Hematopoietic multipotent progenitor cell treated with erythropoietin and hydrocortisone succinate and interleukin-3 and kit ligand, for 4 days (in vitro differentiated cells): ENCODE results near the gene TTPAL.

Source experiments
- DNase-seq: peaks from one replicate; pipeline ENCODE4 v3.0.0-alpha.2; 2015

Gene TTPAL

GRCh38 chr20:44500221-44500620, 24.5 kb downstream of the TTPAL start:
- DNase-seq = no peak

DNA sequence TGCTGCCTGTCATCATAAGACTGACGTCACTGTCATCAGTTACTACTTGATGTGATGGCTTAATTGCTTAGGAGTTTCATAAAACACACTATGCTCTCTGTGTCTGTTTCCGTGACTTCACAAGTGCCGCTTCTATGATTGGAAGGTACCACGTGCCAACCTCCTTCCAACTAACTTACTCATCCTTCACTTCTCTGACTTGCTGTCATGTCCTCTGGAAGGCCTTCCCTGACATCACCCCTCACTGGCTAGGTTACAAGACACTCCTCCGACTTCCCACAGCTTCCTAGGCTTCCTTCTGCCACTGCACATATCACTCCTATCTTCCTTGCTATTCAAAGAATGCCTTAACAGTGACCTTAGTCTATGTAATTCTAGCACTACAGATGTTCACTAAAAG, 25.8 kb downstream of the TTPAL start:
- DNase-seq = no peak

DNA sequence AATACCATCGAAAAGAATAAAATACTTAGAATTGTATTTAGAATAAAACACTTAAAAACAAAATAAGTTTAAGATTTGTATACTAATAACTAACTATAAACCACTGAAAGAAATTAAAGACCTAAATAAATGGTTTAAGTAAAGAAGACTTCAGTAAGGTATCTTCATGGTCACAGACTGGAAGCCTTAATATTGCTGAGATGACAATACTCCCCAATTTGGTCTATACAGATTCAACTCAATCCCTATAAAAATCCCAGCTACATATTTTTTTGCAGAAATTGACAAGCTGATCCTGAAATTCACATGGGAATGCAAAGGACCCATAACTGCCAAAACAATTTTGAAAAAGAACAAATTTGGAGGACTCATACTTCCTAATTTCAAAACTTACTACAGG, 27.3 kb downstream of the TTPAL start:
- DNase-seq = no peak

DNA sequence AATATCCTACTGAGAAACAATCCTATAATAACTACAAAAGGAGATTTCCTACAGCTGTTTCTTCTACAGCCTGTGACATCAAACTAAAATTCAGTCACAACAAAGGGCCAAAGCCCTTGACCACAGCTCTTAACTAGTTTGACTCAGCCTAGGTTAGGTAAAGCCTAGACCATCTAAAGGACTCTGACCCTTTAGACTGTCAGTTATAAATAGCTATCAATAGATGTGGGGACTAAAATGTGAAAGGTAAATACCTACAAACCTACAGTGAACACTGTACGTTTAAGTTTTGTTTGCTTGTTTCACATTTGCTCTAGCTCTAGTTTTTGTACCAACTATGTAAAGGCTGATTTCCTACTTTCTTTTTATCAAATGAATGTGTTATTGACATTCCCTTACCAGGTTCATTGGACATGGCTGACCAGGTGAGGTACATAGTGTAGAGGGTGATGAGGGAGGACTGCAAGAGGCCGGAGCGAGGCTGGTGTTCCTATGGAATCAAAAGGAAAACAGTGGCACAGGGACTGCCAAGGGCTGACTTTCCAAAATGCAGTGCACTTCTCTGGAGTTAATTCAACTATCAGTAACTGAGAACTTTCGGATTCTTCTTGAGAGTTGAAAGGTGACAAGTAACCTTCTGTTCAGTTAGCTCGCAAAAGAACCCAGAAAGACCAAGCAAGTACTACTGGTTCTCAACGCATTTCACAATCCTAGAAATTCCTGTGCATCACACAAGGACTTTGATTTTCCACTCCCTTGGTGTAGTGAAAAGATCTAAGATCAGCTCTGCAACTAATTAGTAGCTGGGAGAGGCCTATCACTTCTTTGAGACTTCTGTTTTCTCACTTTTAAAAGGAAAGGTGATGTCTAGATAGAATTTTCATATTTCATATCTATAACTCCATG, 29.0 kb downstream of the TTPAL start:
- no peak for DNase-seq

- no peak for DNase-seq
These were observed 34.1 kb downstream of the TTPAL start for GRCh38 chr20:44509762-44510161.

DNA sequence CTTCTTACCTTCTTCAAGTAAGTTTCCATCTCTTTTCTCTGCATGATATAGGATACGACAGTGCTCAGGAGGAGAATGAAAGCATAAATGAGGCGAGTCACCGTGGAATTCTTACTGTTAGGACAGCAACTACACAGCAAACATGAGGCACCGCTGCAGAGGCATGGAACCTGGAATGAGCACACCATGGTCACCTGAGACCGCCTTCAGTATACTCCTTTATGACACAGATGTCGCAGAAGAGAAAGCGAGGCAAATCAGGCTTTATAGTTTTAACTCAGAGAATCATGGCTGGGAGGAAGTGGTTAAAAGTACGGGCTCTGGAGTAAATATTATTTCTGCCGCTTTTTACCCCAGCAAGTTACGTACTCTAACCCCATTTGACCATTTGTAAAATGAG, 38.2 kb downstream of the TTPAL start:
- DNase-seq = no peak

GRCh38 chr20:44516491-44516890, 40.8 kb downstream of the TTPAL start:
- no peak for DNase-seq

DNA sequence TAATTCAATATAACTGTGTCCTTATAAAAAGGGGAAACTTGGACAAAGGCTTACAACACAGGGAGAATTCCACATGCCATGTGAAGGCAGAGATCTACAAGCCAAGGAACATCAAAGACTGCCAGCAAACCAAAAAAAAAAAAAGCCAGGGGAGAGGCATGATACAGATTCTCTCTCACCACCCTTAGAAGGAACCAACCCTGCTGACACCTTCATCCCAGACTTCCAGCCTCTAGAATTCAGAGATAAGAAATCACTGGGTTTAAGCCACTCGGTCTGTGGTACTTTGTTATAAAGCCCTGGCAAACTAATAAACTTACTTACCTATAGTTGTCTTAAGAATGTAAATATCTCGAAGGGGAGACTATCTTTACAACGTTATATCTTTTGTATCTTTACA, 41.8 kb downstream of the TTPAL start:
- no peak for DNase-seq

GRCh38 chr20:44518248-44518647, 42.6 kb downstream of the TTPAL start:
- peak; percentile 69 for DNase-seq

GRCh38 chr20:44520881-44521280, 45.2 kb downstream of the TTPAL start:
- no peak for DNase-seq

- peak; percentile 98 for DNase-seq
These were observed 46.1 kb downstream of the TTPAL start, which contains the start of gene SERINC3 for GRCh38 chr20:44521484-44522481. TSS of gene SERINC3 (minus strand) at chr20:44522070. CDS start at chr20:44521951, 119 bp downstream.

DNA sequence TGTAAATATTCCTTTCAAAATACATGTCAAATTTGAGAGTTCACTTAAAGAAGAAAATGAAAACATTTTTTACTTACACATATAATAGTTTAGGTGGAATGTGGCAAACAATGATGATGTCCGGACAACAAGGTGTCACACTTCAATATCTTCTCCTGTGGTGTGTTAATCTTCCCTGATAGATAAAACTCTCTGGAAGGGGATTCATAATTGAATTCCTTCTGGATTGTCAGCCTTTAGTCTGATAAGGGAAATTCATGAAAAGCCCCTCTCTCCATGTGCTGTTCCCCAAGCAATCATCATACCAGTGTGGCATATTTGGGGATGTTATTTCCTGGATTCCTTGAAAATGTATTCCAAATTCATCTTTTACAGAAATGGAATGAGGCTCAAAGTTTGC, 47.2 kb downstream of the TTPAL start:
- DNase-seq = no peak

DNA sequence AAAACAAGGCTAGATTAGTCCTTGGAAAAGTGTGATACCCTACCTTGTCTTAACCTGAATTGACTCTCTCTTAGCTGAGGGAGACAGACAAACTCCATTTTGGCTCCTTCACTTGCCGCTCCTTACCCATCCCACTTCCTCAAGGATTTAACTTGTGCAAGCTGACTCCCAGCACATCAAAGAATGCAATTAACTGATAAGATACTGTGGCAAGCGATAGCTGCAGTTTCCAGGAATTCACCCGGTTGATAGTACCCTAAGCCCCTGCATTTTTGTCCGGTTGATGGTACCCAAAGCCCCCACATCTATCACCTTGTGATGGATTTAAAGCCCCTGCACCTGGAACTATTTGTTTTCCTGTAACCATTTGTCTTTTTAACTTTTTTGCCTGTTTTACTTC, 48.1 kb downstream of the TTPAL start:
- no peak for DNase-seq

GRCh38 chr20:44526129-44526528, 50.5 kb downstream of the TTPAL start:
- DNase-seq = peak; percentile 31

- DNase-seq = peak; percentile 43
These were observed 52.1 kb downstream of the TTPAL start for GRCh38 chr20:44527716-44528199.

DNA sequence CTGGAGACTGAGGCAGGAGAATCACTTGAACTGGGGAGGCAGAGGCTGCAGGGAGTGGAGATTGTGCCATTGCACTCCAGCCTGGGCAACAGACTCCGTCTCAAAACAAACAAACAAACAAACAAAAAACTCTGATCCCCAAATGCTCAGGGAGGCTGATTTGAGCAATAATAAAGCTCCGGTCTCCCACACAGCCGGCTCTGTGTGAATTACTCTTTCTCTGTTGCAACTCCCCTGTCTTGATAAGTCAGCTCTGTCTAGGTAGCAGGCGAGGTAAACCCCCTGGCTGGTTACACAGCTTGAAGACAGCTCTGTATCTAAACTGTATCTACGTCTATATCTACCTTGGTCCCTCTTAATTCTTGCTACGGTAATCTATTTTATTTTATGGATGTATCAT, 52.6 kb downstream of the TTPAL start:
- DNase-seq = no peak

DNA sequence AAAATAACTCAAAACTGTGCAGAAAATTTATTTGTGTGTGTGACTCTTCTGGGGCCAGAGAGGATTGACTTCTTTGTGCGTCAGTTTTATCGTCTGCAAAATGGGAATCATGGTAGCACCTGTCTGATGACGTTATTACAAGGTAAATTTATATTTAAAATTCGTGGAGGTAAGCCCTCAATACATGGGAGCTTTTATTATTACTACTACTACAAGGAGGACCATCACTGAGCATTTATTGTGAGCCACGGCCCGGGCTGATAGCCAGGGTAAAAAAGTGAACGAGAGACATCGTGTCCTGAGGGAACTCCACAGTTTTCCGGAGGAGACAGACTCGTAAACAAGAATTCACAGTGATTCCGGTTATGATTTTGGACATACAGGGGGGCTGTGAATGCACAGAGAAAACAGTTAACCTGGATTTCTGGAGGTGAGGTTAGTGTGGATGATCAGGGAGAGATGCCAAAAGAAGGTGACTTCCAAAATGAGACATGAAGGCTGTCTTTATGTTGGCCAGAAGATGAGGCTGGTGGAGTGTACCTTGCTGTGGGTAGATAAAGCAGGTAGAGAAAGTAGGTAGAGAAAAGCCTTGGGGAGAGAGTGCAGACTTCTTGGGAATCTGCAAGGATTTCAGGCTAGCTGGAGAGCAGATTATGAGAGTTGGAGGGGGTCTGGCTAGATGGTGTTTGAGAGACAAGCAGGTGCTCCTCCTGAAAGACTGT, 56.7 kb downstream of the TTPAL start:
- DNase-seq = no peak

DNA sequence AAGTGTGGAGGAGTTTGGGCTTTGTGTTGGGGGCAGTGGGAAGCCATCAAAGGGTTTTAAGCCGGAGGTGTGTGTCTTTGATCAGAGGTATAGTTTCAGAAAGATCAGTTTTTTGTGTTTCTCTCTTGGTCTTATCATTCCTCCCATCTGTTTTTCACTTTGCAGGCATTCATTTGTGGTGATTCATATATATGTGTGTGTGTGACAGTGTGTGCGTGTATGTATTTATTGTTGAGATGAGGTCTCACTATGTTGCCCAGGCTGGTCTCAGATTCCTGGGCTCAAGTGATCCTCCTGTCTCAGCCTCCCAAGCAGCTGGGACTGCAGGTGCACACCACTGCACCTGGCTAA, 57.3 kb downstream of the TTPAL start:
- peak; percentile 62 for DNase-seq

- peak; percentile 78 for DNase-seq
These were observed 58.3 kb downstream of the TTPAL start for GRCh38 chr20:44533928-44534327.

DNA sequence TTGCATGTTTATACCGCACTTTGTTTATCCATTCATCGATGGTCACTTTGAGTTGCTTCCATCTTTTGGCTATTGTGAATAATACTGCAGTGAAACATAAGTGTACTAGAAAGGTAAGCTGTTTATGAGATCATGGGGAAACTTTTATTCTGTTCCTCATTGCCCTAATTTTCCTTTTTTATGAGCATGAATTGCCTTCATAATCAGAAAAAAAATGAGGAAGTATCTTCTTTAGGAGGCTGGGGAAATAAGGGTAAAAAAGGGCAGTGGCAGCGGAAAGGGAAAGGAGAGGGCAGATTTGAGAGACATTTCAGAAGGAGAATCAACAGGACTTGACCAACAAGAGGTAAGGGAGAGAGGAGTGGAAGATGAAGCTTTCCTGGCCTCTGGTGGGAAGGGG, 60.5 kb downstream of the TTPAL start:
- DNase-seq = peak; percentile 44

DNA sequence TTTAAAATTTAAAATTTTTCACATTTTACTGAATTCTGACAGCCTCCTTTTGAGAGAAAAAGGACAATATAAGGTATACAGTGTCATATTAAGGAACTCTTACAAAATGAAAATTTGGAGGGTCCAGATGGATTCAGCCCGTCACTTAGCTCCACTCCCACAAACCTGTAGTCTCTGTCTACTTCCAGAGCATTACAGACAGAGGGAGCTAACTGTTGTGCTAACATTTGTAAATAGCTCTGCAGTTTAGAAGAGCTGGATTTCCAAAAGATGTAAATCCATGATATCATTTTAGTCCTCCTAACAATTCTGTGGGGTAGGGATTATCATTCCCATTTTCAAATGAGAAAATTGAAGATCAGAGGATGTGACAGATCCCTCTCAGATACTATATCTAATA, 62.3 kb downstream of the TTPAL start:
- peak; percentile 37 for DNase-seq

- DNase-seq = no peak
These were observed 65.2 kb downstream of the TTPAL start for GRCh38 chr20:44540834-44541233.

GRCh38 chr20:44541992-44542391, 66.3 kb downstream of the TTPAL start:
- DNase-seq = peak; percentile 49
